Nephron progenitor cell (in vitro differentiated cells): ENCODE measurements around the gene SLC39A6.

Experiments used
- DNase-seq: peaks from one replicate; pipeline ENCODE4 v3.0.0; 2021
- H3K27ac Mint-ChIP-seq: 2 replicates; pipeline ENCODE4 v1.8.0; 2021; ENCODE audit warnings: mild to moderate bottlenecking, moderate library complexity, mixed read lengths
- H3K27me3 Mint-ChIP-seq: 2 replicates; pipeline ENCODE4 v1.8.0; 2021; ENCODE audit warnings: mild to moderate bottlenecking, low read depth, mixed read lengths; ENCODE audit not compliant: poor library complexity
- H3K36me3 Mint-ChIP-seq: 2 replicates; pipeline ENCODE4 v1.8.0; 2021; ENCODE audit warnings: low read depth, mixed read lengths
- H3K4me1 Mint-ChIP-seq: 2 replicates; pipeline ENCODE4 v1.8.0; 2021; ENCODE audit warnings: mixed read lengths
- H3K4me3 Mint-ChIP-seq: 2 replicates; pipeline ENCODE4 v1.8.0; 2021; ENCODE audit warnings: mild to moderate bottlenecking, moderate library complexity, mixed read lengths
- H3K9me3 Mint-ChIP-seq: 2 replicates; pipeline ENCODE4 v1.8.0; 2021; ENCODE audit warnings: mild to moderate bottlenecking, moderate library complexity, mixed read lengths
- CTCF ChIP-seq: fragments of 200-600 bp; sonication (generic); IDR thresholded peaks from 2 replicates; pipeline ENCODE4 v1.5.0; 2021; ENCODE audit warnings: antibody characterized with exemption

SLC39A6 gene

DNA sequence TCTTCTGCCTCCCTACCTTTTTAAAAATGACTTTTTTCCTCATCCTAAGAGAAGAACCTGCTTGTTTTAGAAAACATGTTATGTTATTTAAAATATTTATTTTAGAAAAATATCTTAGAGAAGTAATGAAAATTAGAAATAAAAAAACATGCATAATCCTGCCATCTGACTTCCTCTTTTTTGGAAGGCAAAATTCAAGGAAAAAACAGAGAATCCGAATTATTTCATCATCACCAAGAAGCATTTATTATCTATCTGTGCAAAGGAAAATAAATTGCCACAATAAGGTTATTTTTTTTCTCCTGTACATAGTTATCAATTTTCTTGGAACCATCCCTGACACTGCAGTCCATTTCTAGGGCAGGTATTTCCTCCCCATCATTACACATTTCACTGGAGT is 14.4 kb downstream of the SLC39A6 start:
- no peaks in the 10 kb centered on the region for H3K4me1 Mint-ChIP-seq
- peaks cover 85% of the 10 kb centered on the region for H3K36me3 Mint-ChIP-seq
- no peak overlapping the region for H3K27ac Mint-ChIP-seq
- H3K9me3 Mint-ChIP-seq = no peaks in the 10 kb centered on the region
- no peak for DNase-seq
- H3K27me3 Mint-ChIP-seq = no peaks in the 10 kb centered on the region
- TF ChIP-seq CTCF = no peak
- no peak overlapping the region for H3K4me3 Mint-ChIP-seq

- no peak for TF ChIP-seq CTCF
- Mint-ChIP-seq H3K4me3 (no peak overlapping the region), H3K9me3 (no peaks in the 10 kb centered on the region), H3K36me3 (peaks cover 84% of the 10 kb centered on the region), H3K4me1 (no peaks in the 10 kb centered on the region), H3K27me3 (no peaks in the 10 kb centered on the region), H3K27ac (peak overlapping the region; percentile 20)
- DNase-seq = no peak
Observed at GRCh38 chr18:36114251-36114650, 14.9 kb downstream of the SLC39A6 start.

DNA sequence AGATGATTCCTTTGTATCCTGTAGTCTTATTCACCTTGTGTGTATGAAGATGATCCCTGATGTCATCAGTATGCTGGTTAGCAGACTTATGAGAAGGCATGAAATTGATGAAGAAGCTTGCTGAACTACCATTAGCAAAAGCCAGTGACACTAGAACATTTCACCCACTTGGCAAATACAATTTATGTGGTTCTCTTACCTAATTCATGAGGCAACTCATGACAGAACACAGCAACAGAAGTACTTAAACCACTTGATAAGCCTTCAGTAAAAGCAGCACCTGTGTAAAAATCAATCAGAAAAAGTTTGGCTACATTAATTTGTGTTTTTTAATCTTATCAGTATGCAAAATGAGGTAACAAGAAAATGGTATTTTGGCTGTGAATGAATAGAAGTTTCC is 16.8 kb downstream of the SLC39A6 start:
- no peaks in the 10 kb centered on the region for H3K27me3 Mint-ChIP-seq

GRCh38 chr18:36109737-36110136 is 19.4 kb downstream of the SLC39A6 start:
- Mint-ChIP-seq H3K36me3 (peaks cover 46% of the 10 kb centered on the region), H3K4me3 (no peak overlapping the region), H3K27ac (no peak overlapping the region), H3K9me3 (no peaks in the 10 kb centered on the region), H3K27me3 (no peaks in the 10 kb centered on the region), H3K4me1 (no peaks in the 10 kb centered on the region)
- TF ChIP-seq CTCF = no peak
- DNase-seq = no peak

More for the DNA sequence above, 16.8 kb downstream of the SLC39A6 start:
- Mint-ChIP-seq H3K4me1 (no peaks in the 10 kb centered on the region), H3K4me3 (no peak overlapping the region), H3K9me3 (no peaks in the 10 kb centered on the region), H3K27ac (no peak overlapping the region), H3K36me3 (peaks cover 71% of the 10 kb centered on the region)
- DNase-seq = no peak
- no peak for TF ChIP-seq CTCF

GRCh38 chr18:36108601-36109000 is 20.5 kb downstream of the SLC39A6 start:
- H3K27ac Mint-ChIP-seq = no peak overlapping the region
- no peaks in the 10 kb centered on the region for H3K27me3 Mint-ChIP-seq
- H3K9me3 Mint-ChIP-seq = peaks cover 4% of the 10 kb centered on the region
- no peak for TF ChIP-seq CTCF
- peaks cover 36% of the 10 kb centered on the region for H3K36me3 Mint-ChIP-seq
- no peaks in the 10 kb centered on the region for H3K4me1 Mint-ChIP-seq
- H3K4me3 Mint-ChIP-seq = no peak overlapping the region
- no peak for DNase-seq

DNA sequence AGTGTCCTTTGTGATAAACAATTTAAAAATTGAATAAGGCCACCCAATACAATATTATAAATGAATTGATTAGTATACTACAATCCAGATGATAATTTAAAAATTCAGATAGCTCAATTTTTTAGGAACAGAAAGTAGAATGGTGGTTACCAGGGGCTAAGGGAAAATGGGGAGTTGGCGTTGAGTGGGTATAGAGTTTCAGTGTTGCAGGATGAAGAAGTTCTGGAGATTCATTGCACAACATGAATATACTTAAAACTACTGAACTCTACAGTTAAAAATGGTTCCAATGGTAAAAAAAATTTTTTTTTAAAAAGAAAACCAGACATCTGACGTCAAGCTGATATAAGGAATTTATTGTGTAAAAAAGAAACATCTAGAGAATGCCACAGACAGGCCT is 20.9 kb downstream of the SLC39A6 start:
- TF ChIP-seq CTCF = no peak
- no peak overlapping the region for H3K4me3 Mint-ChIP-seq
- no peaks in the 10 kb centered on the region for H3K4me1 Mint-ChIP-seq
- no peak for DNase-seq
- H3K27me3 Mint-ChIP-seq = no peaks in the 10 kb centered on the region
- peaks cover 8% of the 10 kb centered on the region for H3K9me3 Mint-ChIP-seq
- H3K27ac Mint-ChIP-seq = no peak overlapping the region
- H3K36me3 Mint-ChIP-seq = peaks cover 34% of the 10 kb centered on the region
